ENCODE results near the gene POC1A. TPM values are rescaled to one million over a fixed set of nuclear protein-coding genes. Genes with fewer than 3 reads are reported as not detected.
A peak's percentile ranks its signal among the peaks of the same experiment; 100 is the strongest.

Gene POC1A
- total and polyA plus RNA-seq, 2 of the 8 experiments (the other 6 are each of a cell fraction or from before 2014, with no cell fraction given) = 35.7 to 39.2 TPM

DNA sequence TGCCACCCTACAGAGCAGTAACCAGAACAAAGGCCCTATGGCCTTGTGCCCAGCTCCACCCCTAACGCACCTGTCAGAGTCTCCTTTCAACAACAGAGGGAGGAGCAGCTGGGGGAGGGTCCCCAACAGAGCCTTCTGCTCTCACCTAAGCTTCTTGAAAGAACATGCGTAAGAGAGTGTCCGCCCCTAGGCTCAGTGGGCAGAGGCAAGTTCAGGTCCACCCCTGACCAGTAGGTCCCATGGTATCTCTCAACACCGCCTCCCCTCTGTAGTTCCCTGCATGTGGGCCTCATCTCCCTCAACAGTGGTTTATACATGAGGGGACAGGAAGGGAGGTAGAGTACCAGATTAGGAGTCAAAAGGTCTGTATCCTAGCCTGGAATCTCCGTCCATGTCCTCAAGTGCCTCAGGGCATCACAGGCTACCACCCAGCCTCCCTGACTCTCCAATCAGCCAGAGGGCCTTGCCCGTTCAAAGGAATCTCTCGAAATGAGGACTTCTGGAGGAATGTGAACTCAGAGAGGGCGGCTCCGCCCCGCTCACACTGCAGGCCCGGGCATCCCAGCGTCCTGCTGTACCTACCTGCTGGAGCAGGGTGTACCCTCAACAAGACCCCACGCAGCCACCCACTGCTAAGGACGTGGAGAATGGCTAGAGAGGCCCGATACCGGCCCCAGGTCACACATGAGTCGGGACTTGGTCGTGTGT, 680 bp downstream of the POC1A start:
- Histone ChIP-seq H3K27ac (ENCODE audit: low read depth, low read length) (0 out of 2 replicates have a peak overlapping the region, but pooled peaks have one; percentile 53), H2AFZ (ENCODE audit: low read length) (no peak overlapping the region), H3K4me1 (replicated peaks in 1 of 4; ENCODE audit: control insufficient read depth in 3 of 4, insufficient read depth in 4 of 4, low read length in 3 of 4) (peaks cover 2 to 6% (median 4%) of the 10 kb centered on the region in 4 experiments; a peak in 4 of 7 replicates), H2BK5ac (ENCODE audit: low read depth, low read length) (peak overlapping the region; percentile 72), H4K8ac (ENCODE audit: extremely low read depth, insufficient read depth, low read length) (peak overlapping the region; percentile 68; the same call in 1 of the 2 replicates), H3K14ac (ENCODE audit: insufficient read length) (no peak overlapping the region), H3K4me3 (ENCODE audit: extremely low read depth in 1 of 4, insufficient read depth in 2 of 4, low read depth in 3 of 4, low read length in 4 of 4) (peak overlapping the region; percentile 79 to 90 (median 86)), H3K79me2 (ENCODE audit: control insufficient read depth in 1 of 2, insufficient read depth in 2 of 2, low read length in 2 of 2) (peaks cover 0 to 17% of the 10 kb centered on the region in 2 experiments; a peak in 2 of 4 replicates), H3K36me3 (ENCODE audit: control insufficient read depth in 2 of 4, insufficient read depth in 4 of 4, low read length in 3 of 4) (peaks cover 6 to 15% (median 12%) of the 10 kb centered on the region in 4 experiments), H2BK15ac (ENCODE audit: low read length) (no peak overlapping the region), H2BK20ac (ENCODE audit: low read length) (no peak overlapping the region), H4K20me1 (replicated peaks in 1 of 2; ENCODE audit: control insufficient read depth in 1 of 2, insufficient read depth in 2 of 2, low read length in 2 of 2) (peaks cover 0 to 3% of the 10 kb centered on the region in 2 experiments), H3K4me2 (ENCODE audit: insufficient read depth in 1 of 2, low read depth in 2 of 2, low read length in 2 of 2) (peak overlapping the region; percentile 73 to 92), H2AK5ac (ENCODE audit: low read depth, low read length) (no peak overlapping the region), H3K79me1 (ENCODE audit: low read depth, low read length) (no peaks in the 10 kb centered on the region), H3K23ac (ENCODE audit: insufficient read length) (no peak overlapping the region), H3K9ac (replicated peaks in 1 of 4; ENCODE audit: extremely low read depth in 1 of 4, low read depth in 3 of 4, low read length in 3 of 4) (peak overlapping the region; percentile 48 to 66 (median 62)), H3K27me3 (replicated peaks in 1 of 4; ENCODE audit: control insufficient read depth in 3 of 4, extremely low read depth in 1 of 4, insufficient read depth in 3 of 4, low read length in 3 of 4) (no peaks in the 10 kb centered on the region), H3K4ac (replicated peaks; ENCODE audit: insufficient read length, low read depth, low read length) (peak overlapping the region; percentile 59), H3K56ac (replicated peaks; ENCODE audit: insufficient read length, low read depth, low read length) (peak overlapping the region; percentile 75), H3K18ac (ENCODE audit: extremely low read depth, low read length) (peak overlapping the region; percentile 5; the same call in 1 of the 2 replicates), H3K9me3 (ENCODE audit: insufficient read depth in 2 of 2, low read depth in 1 of 2, low read length in 1 of 2) (no peaks in the 10 kb centered on the region), H2BK12ac (ENCODE audit: low read depth, low read length) (no peak overlapping the region), H4K5ac (ENCODE audit: insufficient read length, low read depth, low read length) (peak overlapping the region; percentile 55), H4K91ac (replicated peaks; ENCODE audit: insufficient read length, low read length) (no peak overlapping the region), H2BK120ac (replicated peaks; ENCODE audit: low read depth, low read length) (no peak overlapping the region), H3K23me2 (ENCODE audit: low read depth, low read length) (peaks cover 6% of the 10 kb centered on the region; the same call in 1 of the 2 replicates)
- CTCF ChIA-PET (ENCODE audit: partially characterized antibody) = interaction anchor here (0.6 to 2.1 kb wide), 7 partner anchors 9 to 151 kb away, joined by 3 to 9 read pairs (median 3); no protein-coding TSS in a partner anchor
- 6% methylated on average over 18 of the region's 18 CpGs; no CpG with 5 or more reads in 1 of the 2 experiments for WGBS, 2 experiments (ENCODE audit: extremely low coverage in 1 of 2, insufficient coverage in 1 of 2, insufficient read length in 1 of 2, insufficient replicate concordance in 2 of 2, low coverage in 1 of 2, low lambda C conversion rate in 2 of 2, missing lambda C conversion rate in 1 of 2)
- POLR2A ChIA-PET (ENCODE audit: partially characterized antibody) = interaction anchor here (0.7 to 3.7 kb wide), 16 partner anchors 9 to 204 kb away, joined by 3 to 22 read pairs (median 5); partner anchors contain the start of genes PCBP4 and RPL29
- peak; percentile 46 to 71 for DNase-seq (ENCODE audit: low read depth in 1 of 2, low spot score in 2 of 2)
- no peak for FAIRE-seq
- TF ChIP-seq TAF7 (optimal IDR thresholded peaks at IDR 0.05; ENCODE audit: borderline replicate concordance, low read depth, low read length) (no peak), GTF2F1 (IDR thresholded peaks at IDR 0.05; ENCODE audit: borderline replicate concordance, low read depth, low read length) (no peak)

Measured in H1 (cell line).